Thymus (tissue), 11 donors: ENCODE data around the gene PFDN6. TPM values are rescaled to one million over a fixed set of nuclear protein-coding genes. Genes with fewer than 3 reads are reported as not detected.
"Not testable (repeated sequence)": the region's sequence is repeated elsewhere in the genome, so short reads cannot be mapped to it uniquely, and the experiment has no call there.

Experiments
- DNase-seq, 9 donors: peaks; one replicate each; pipeline ENCODE4 v3.0.0-alpha.2; 2013; ENCODE audit warnings: low spot score in 9 of 9, low read depth in 6 of 9, missing footprints in 1 of 9
- H3K27ac ChIP-seq, 2 donors: one replicate each; pipeline ENCODE4 v1.5.1; 2013; ENCODE audit warnings: control low read depth in 1 of 2, low read depth in 1 of 2, low read length in 1 of 2, mild to moderate bottlenecking in 1 of 2, moderate library complexity in 1 of 2
- H3K27me3 ChIP-seq, 2 donors: one replicate each; pipeline ENCODE4 v1.5.1; 2013; ENCODE audit warnings: low read length in 1 of 2; ENCODE audit not compliant: control insufficient read depth in 2 of 2, insufficient read depth in 1 of 2
- H3K36me3 ChIP-seq, 2 donors: one replicate each; pipeline ENCODE4 v1.5.1; 2013; ENCODE audit warnings: low read length in 1 of 2, mild to moderate bottlenecking in 1 of 2, moderate library complexity in 1 of 2; ENCODE audit not compliant: control insufficient read depth in 2 of 2, insufficient read depth in 2 of 2
- H3K4me1 ChIP-seq, 2 donors: one replicate each; pipeline ENCODE4 v1.5.1; 2013; ENCODE audit warnings: low read length in 2 of 2; ENCODE audit not compliant: control insufficient read depth in 2 of 2, insufficient read depth in 2 of 2
- H3K4me3 ChIP-seq, 2 donors: one replicate each; pipeline ENCODE4 v1.5.1; 2013; ENCODE audit warnings: low read length in 2 of 2, control low read depth in 1 of 2, mild to moderate bottlenecking in 1 of 2
- H3K9me3 ChIP-seq, 2 donors: one replicate each; pipeline ENCODE4 v1.5.1; 2013; ENCODE audit warnings: low read length in 1 of 2, mild to moderate bottlenecking in 1 of 2; ENCODE audit not compliant: control insufficient read depth in 2 of 2, insufficient read depth in 1 of 2
- WGBS: extraction: QIAGEN DNeasy Blood & Tissue Kit; methylation state at CpG from one replicate; pipeline ENCODE4 v1.1.7; 2013; 5-methylcytosine and 5-hydroxymethylcytosine counted together
- polyA plus RNA-seq: library from polyadenylated mRNA; stranded (reverse); fragments of 200-250 nt; gene quantifications from one replicate; pipeline ENCODE4 v1.2.3, GENCODE V29; 2013
- total RNA-seq: library from RNA; stranded (reverse); fragments of 120-200 nt; gene quantifications from one replicate; pipeline ENCODE4 v1.2.4, GENCODE V29; 2013
- donor health status: healthy.

The PFDN6 gene
- total and polyA plus RNA-seq, 2 donors: 92.8 to 171 TPM

DNA sequence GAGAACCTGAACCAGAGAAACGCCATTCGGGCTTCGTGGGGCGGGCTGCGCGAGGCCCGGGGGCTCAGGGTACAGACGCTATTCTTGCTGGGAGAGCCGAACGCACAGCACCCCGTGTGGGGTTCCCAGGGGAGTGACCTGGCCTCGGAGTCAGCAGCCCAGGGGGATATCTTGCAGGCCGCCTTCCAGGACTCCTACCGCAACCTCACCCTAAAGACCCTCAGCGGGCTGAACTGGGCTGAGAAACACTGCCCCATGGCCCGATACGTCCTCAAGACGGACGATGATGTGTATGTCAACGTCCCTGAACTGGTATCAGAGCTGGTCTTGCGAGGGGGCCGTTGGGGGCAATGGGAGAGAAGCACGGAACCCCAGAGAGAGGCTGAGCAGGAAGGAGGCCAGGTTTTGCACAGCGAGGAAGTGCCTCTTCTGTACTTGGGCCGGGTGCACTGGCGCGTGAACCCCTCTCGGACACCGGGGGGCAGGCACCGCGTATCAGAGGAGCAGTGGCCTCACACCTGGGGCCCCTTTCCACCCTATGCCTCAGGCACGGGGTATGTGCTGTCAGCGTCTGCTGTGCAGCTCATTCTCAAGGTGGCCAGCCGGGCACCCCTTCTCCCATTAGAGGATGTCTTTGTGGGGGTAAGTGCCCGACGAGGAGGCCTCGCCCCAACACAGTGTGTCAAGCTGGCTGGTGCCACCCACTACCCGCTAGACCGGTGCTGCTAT is 11.6 kb upstream of the PFDN6 start:
- peak overlapping the region; percentile 94 to 97 for H3K27ac ChIP-seq
- H3K4me3 ChIP-seq: peak overlapping the region; percentile 90 to 92
- no peaks in the 10 kb centered on the region for H3K9me3 ChIP-seq
- DNase-seq: peak in 3 of 9 donors; percentile 15 to 53 (median 26)
- H3K4me1 ChIP-seq: peaks cover 25 to 55% of the 10 kb centered on the region in 2 donors
- peaks cover 54 to 79% of the 10 kb centered on the region in 2 donors for H3K36me3 ChIP-seq
- 55% methylated on average over 39 of the region's 39 CpGs for WGBS
- H3K27me3 ChIP-seq: no peaks in the 10 kb centered on the region

GRCh38 chr6:33278392-33278741 is 11.0 kb upstream of the PFDN6 start:
- H3K27me3 ChIP-seq: no peaks in the 10 kb centered on the region
- H3K4me1 ChIP-seq: peaks cover 22 to 51% of the 10 kb centered on the region in 2 donors
- peak overlapping the region in 1 of 2 donors; percentile 92 for H3K4me3 ChIP-seq
- WGBS: 96% methylated on average over 9 of the region's 9 CpGs
- no peaks in the 10 kb centered on the region for H3K9me3 ChIP-seq
- no peak for DNase-seq
- H3K27ac ChIP-seq: peak overlapping the region; percentile 35 to 97
- H3K36me3 ChIP-seq: peaks cover 54 to 76% of the 10 kb centered on the region in 2 donors

GRCh38 chr6:33278810-33279209 is 10.6 kb upstream of the PFDN6 start:
- H3K4me1 ChIP-seq: peaks cover 21 to 47% of the 10 kb centered on the region in 2 donors
- H3K27ac ChIP-seq: no peak overlapping the region
- H3K27me3 ChIP-seq: no peaks in the 10 kb centered on the region
- no peak for DNase-seq
- H3K9me3 ChIP-seq: no peaks in the 10 kb centered on the region
- peaks cover 54 to 71% of the 10 kb centered on the region in 2 donors for H3K36me3 ChIP-seq
- WGBS: 93% methylated on average over 3 of the region's 3 CpGs
- H3K4me3 ChIP-seq: no peak overlapping the region

- Histone ChIP-seq H3K36me3 (peaks cover 51 to 70% of the 10 kb centered on the region in 2 donors), H3K4me3 (no peak overlapping the region), H3K9me3 (no peaks in the 10 kb centered on the region), H3K27ac (no peak overlapping the region), H3K27me3 (no peaks in the 10 kb centered on the region), H3K4me1 (peaks cover 17 to 43% of the 10 kb centered on the region in 2 donors)
- DNase-seq: no peak
- WGBS: 97% methylated on average over 13 of the region's 13 CpGs
These were observed 10.1 kb upstream of the PFDN6 start for GRCh38 chr6:33279257-33279695.

DNA sequence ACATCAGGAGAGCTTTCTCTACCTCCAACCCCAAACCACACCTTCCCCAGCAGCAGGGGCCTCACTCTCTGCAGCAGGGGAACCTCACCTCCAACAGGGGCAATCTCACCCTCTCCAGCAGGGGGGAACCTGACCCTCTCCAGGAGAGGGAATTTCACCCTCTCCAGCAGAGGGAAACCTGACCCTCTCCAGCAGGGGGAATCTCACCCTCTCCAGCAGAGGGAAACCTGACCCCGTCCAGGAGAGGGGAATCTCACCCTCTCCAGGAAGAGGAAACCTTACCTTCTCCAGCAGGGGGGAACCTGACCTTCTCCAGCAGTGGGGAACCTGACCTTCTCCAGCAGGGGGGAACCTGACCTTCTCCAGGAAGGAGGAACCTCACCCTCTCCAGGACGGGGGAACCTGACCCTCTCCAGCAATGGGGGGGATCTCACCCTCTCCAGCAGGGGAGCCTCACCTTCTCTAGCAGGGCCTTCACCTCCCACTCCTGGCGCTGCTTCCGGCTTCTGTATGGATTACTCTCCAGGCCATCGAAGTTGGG is 9.4 kb upstream of the PFDN6 start:
- H3K27me3 ChIP-seq: no peaks in the 10 kb centered on the region
- H3K4me3 ChIP-seq: no peak overlapping the region
- 83% methylated on average over 5 of the region's 5 CpGs for WGBS
- H3K27ac ChIP-seq: peak overlapping the region in 1 of 2 donors; percentile 43
- DNase-seq: peak in 1 of 9 donors; percentile 29
- H3K4me1 ChIP-seq: peaks cover 17 to 35% of the 10 kb centered on the region in 2 donors
- H3K9me3 ChIP-seq: no peaks in the 10 kb centered on the region
- H3K36me3 ChIP-seq: peaks cover 47 to 68% of the 10 kb centered on the region in 2 donors

DNA sequence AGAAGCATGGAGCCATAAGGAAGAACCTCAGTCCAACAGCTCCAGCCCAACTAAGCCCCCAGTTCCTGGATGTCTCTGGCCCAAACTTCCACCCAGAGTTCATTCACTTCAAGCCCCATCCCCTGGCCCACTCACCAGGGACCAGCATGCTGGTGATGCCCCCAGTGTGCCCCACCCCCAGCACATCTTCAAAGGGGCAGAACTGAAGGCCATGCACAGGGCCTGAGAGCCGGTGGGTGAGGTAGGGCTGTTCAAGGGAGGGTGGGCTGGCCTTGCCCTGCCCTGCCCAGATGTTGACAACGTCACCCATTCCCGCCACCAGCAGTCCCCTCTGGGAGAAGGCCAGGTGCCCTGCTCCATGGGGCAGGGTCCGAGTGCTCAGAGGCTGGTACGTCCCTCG is 8.9 kb upstream of the PFDN6 start:
- Histone ChIP-seq H3K36me3 (peaks cover 42 to 68% of the 10 kb centered on the region in 2 donors), H3K27me3 (no peaks in the 10 kb centered on the region), H3K9me3 (no peaks in the 10 kb centered on the region), H3K4me3 (no peak overlapping the region), H3K27ac (peak overlapping the region in 1 of 2 donors; percentile 43), H3K4me1 (peaks cover 14 to 30% of the 10 kb centered on the region in 2 donors)
- no peak for DNase-seq
- 98% methylated on average over 6 of the region's 6 CpGs for WGBS

- not testable (repeated sequence) for H3K27me3 ChIP-seq, DNase-seq
These were observed 4.2 kb upstream of the PFDN6 start for GRCh38 chr6:33285214-33285613.

GRCh38 chr6:33286946-33287914 is 2.2 kb upstream of the PFDN6 start:
- Histone ChIP-seq H3K27ac (no peak overlapping the region), H3K36me3 (peaks cover 16 to 48% of the 10 kb centered on the region in 2 donors), H3K4me3 (no peak overlapping the region), H3K4me1 (peaks cover 7 to 20% of the 10 kb centered on the region in 2 donors), H3K9me3 (peaks cover 0 to 3% of the 10 kb centered on the region in 2 donors), H3K27me3 (no peaks in the 10 kb centered on the region)
- 98% methylated on average over 22 of the region's 22 CpGs for WGBS
- DNase-seq: no peak

More at GRCh38 chr6:33285214-33285613, 4.2 kb upstream of the PFDN6 start:
- H3K9me3 ChIP-seq, H3K27ac ChIP-seq, H3K4me3 ChIP-seq: not testable (repeated sequence)
- Histone ChIP-seq H3K4me1 (peaks cover 4 to 18% of the 10 kb centered on the region in 2 donors), H3K36me3 (peaks cover 22 to 46% of the 10 kb centered on the region in 2 donors)
- WGBS: 97% methylated on average over 4 of the region's 4 CpGs
